GM18861 (cell line): Measurements from ENCODE around the gene TMEM141.

Source experiments
- ATAC-seq: cut with Tn5 transposase; IDR thresholded peaks from one replicate; pipeline ENCODE4 v1.9.1; 2021; ENCODE audit not compliant: unreplicated experiment

The TMEM141 gene

GRCh38 chr9:136808075-136808805 is 17.1 kb downstream of the TMEM141 start:
- ATAC-seq = peak; percentile 32

GRCh38 chr9:136808806-136809158 is 17.6 kb downstream of the TMEM141 start:
- ATAC-seq = no peak

GRCh38 chr9:136814725-136815421 is 23.7 kb downstream of the TMEM141 start:
- no peak for ATAC-seq

GRCh38 chr9:136815422-136815782 is 24.3 kb downstream of the TMEM141 start:
- no peak for ATAC-seq

GRCh38 chr9:136820971-136821825 is 30.1 kb downstream of the TMEM141 start:
- no peak for ATAC-seq

- ATAC-seq = no peak
These were observed 30.8 kb downstream of the TMEM141 start for GRCh38 chr9:136821826-136822544.

- no peak for ATAC-seq
These were observed 32.2 kb downstream of the TMEM141 start for GRCh38 chr9:136823136-136824046.

- ATAC-seq = no peak
These were observed 33.5 kb downstream of the TMEM141 start for GRCh38 chr9:136824496-136825225.

- no peak for ATAC-seq
These were observed 34.4 kb downstream of the TMEM141 start for GRCh38 chr9:136825295-136826187.

- no peak for ATAC-seq
These were observed 35.0 kb downstream of the TMEM141 start for GRCh38 chr9:136826188-136826541.

- ATAC-seq = no peak
These were observed 35.8 kb downstream of the TMEM141 start for GRCh38 chr9:136826703-136827582.

- no peak for ATAC-seq
These were observed 36.8 kb downstream of the TMEM141 start for GRCh38 chr9:136827794-136828473.

- ATAC-seq = no peak
These were observed 37.5 kb downstream of the TMEM141 start for GRCh38 chr9:136828474-136829140.

GRCh38 chr9:136829412-136829811 is 38.3 kb downstream of the TMEM141 start:
- no peak for ATAC-seq

GRCh38 chr9:136829981-136830885 is 39.1 kb downstream of the TMEM141 start:
- no peak for ATAC-seq
